ENCODE results near the gene ANAPC2. TPM values are rescaled to one million over a fixed set of nuclear protein-coding genes. Genes with fewer than 3 reads are reported as not detected.

Gene ANAPC2
- total RNA-seq, 2 experiments from 2014 or later, result 144 to 149 TPM

- ATAC-seq (ENCODE audit: poor library complexity) (peak; percentile 37), DNase-seq (peak in 1 of 14 experiments; percentile 39)
- Mint-ChIP-seq H3K27me3 (peaks cover 7% of the 10 kb centered on the region), H3K27ac (no peak overlapping the region), H3K4me3 (no peak overlapping the region), H3K4me1 (ENCODE audit: low read depth) (peaks cover 4% of the 10 kb centered on the region), H3K36me3 (ENCODE audit: low read depth) (peaks cover 12% of the 10 kb centered on the region), H3K9me3 (no peaks in the 10 kb centered on the region)
- Histone ChIP-seq H3K9me3 (ENCODE audit: control insufficient read depth in 1 of 2, insufficient read depth in 1 of 2, low read length in 2 of 2) (peaks cover 0 to 26% of the 10 kb centered on the region in 2 experiments), H3K27ac (ENCODE audit: low read depth in 1 of 2, low read length in 2 of 2) (no peak overlapping the region), H3K36me3 (ENCODE audit: insufficient read depth, low read length) (peaks cover 13% of the 10 kb centered on the region), H3K4me3 (ENCODE audit: low read length) (no peak overlapping the region), H3K27me3 (ENCODE audit: control insufficient read depth in 1 of 2, insufficient read depth in 2 of 2, low read length in 2 of 2) (peaks cover 37 to 39% of the 10 kb centered on the region in 2 experiments), H3K4me1 (ENCODE audit: insufficient read depth, low read length) (peaks cover 19% of the 10 kb centered on the region)
- POLR2A ChIA-PET, result interaction anchor here (0.9 kb wide), 1 partner anchor 45 kb away, joined by 3 read pairs; no protein-coding TSS in a partner anchor
- intact Hi-C loops (cut with DNase I, micrococcal nuclease), result loop anchor here in 1 of 2 experiments (10.0 kb wide), 1 partner anchor 50 kb away; no protein-coding TSS in a partner anchor
- CTCF ChIA-PET, result no interaction called here
- no peak for TF ChIP-seq CTCF (IDR thresholded peaks at IDR 0.05)
Observed at GRCh38 chr9:137174722-137175293, 13.6 kb downstream of the ANAPC2 start.

DNA sequence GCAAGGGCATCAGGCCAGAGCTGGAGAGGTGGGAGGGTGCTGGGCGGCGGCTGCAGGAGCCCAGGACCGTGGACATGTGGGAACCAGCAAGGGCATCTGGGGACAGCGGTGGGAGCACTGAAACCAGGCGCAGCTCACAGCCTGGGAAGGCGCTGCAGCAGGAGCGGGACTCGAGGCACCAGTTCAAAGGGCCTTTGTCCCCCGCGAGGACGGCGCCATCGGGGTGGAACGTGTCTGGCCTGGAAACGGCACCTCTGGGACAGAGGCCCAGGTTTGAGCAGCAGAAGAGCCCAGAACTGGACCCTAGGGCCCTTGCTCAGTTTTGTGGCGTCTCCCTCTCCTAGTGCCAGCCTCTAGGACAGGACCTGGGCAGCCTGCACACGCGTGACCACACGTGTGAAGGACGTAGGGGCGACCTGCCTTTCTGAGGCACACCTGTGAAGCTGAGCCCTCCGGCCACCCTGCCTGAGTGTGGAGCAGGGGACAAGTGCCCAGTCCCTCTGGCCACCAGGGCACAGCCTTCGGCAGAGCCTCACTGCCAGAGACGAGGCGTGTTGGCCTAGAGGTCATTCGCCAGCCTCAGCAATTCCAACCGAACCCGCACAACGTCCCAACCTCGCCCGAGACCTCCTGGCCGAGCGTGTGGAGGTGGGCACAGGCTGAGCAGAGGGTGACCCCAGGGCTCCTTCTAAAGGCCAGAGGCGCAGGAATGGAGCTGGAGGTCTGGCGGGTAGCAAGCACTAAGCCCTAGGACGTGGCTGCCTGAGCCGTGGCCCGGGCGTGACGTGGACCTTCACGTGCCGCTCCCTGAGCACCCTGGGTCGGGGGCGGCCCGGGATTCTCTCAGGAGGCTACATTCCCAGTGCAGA lies 14.3 kb downstream of the ANAPC2 start:
- Mint-ChIP-seq H3K9me3 (no peaks in the 10 kb centered on the region), H3K36me3 (ENCODE audit: low read depth) (peaks cover 12% of the 10 kb centered on the region), H3K4me1 (ENCODE audit: low read depth) (peaks cover 4% of the 10 kb centered on the region), H3K4me3 (no peak overlapping the region), H3K27me3 (peaks cover 7% of the 10 kb centered on the region), H3K27ac (no peak overlapping the region)
- ChIA-PET CTCF (no interaction called here), POLR2A (interaction anchor here (0.9 kb wide), 1 partner anchor 44 kb away, joined by 3 read pairs; no protein-coding TSS in a partner anchor)
- Histone ChIP-seq H3K4me1 (ENCODE audit: insufficient read depth, low read length) (peaks cover 19% of the 10 kb centered on the region), H3K27ac (ENCODE audit: low read depth in 1 of 2, low read length in 2 of 2) (no peak overlapping the region), H3K9me3 (ENCODE audit: control insufficient read depth in 1 of 2, insufficient read depth in 1 of 2, low read length in 2 of 2) (peaks cover 0 to 27% of the 10 kb centered on the region in 2 experiments), H3K36me3 (ENCODE audit: insufficient read depth, low read length) (peaks cover 7% of the 10 kb centered on the region), H3K4me3 (ENCODE audit: low read length) (no peak overlapping the region), H3K27me3 (ENCODE audit: control insufficient read depth in 1 of 2, insufficient read depth in 2 of 2, low read length in 2 of 2) (peaks cover 40 to 44% of the 10 kb centered on the region in 2 experiments)
- TF ChIP-seq CTCF (IDR thresholded peaks at IDR 0.05), result no peak
- ATAC-seq (ENCODE audit: poor library complexity) (no peak), DNase-seq (no peak)
- intact Hi-C loops (cut with DNase I, micrococcal nuclease), result loop anchor here in 1 of 2 experiments (10.0 kb wide), 1 partner anchor 49 kb away; no protein-coding TSS in a partner anchor

GRCh38 chr9:137172901-137173795 lies 15.2 kb downstream of the ANAPC2 start:
- no peak for ATAC-seq (ENCODE audit: poor library complexity)

More at GRCh38 chr9:137172901-137173795, 15.2 kb downstream of the ANAPC2 start:
- ChIA-PET CTCF (interaction anchor here (1.0 kb wide), 1 partner anchor 63 kb away, joined by 3 read pairs; no protein-coding TSS in a partner anchor), POLR2A (no interaction called here)
- Histone ChIP-seq H3K27me3 (ENCODE audit: control insufficient read depth in 1 of 2, insufficient read depth in 2 of 2, low read length in 2 of 2) (peaks cover 41 to 48% of the 10 kb centered on the region in 2 experiments), H3K4me1 (ENCODE audit: insufficient read depth, low read length) (peaks cover 24% of the 10 kb centered on the region), H3K36me3 (ENCODE audit: insufficient read depth, low read length) (no peaks in the 10 kb centered on the region), H3K9me3 (ENCODE audit: control insufficient read depth in 1 of 2, insufficient read depth in 1 of 2, low read length in 2 of 2) (peaks cover 0 to 27% of the 10 kb centered on the region in 2 experiments), H3K4me3 (ENCODE audit: low read length) (no peak overlapping the region), H3K27ac (ENCODE audit: low read depth in 1 of 2, low read length in 2 of 2) (no peak overlapping the region)
- Mint-ChIP-seq H3K36me3 (ENCODE audit: low read depth) (peaks cover 12% of the 10 kb centered on the region), H3K9me3 (no peaks in the 10 kb centered on the region), H3K27me3 (peaks cover 13% of the 10 kb centered on the region), H3K4me1 (ENCODE audit: low read depth) (peaks cover 4% of the 10 kb centered on the region), H3K4me3 (no peak overlapping the region), H3K27ac (no peak overlapping the region)
- TF ChIP-seq CTCF (IDR thresholded peaks at IDR 0.05), result no peak
- DNase-seq, result no peak
- intact Hi-C loops (cut with DNase I, micrococcal nuclease), result loop anchor here in 1 of 2 experiments (10.0 kb wide), 1 partner anchor 48 kb away; no protein-coding TSS in a partner anchor

Measured in CD4-positive, alpha-beta T cell (primary cell).